NCI-H2227 treated with DMSO at 0.1 percent for 48 hours (cell line): ENCODE results near the gene NUDT21.
A peak's percentile ranks its signal among the peaks of the same experiment; 100 is the strongest.

ENCODE experiments used
- DNase-seq: peaks from one replicate; lab custom pipeline; 2025; lab: John Stamatoyannopoulos, UW

The NUDT21 gene

GRCh38 chr16:56462064-56462796 lies 11.1 kb upstream of the NUDT21 start:
- no peak for DNase-seq

- no peak for DNase-seq
These were observed 9.0 kb upstream of the NUDT21 start for GRCh38 chr16:56460101-56460500.

GRCh38 chr16:56457927-56458470 lies 6.9 kb upstream of the NUDT21 start:
- no peak for DNase-seq

DNA sequence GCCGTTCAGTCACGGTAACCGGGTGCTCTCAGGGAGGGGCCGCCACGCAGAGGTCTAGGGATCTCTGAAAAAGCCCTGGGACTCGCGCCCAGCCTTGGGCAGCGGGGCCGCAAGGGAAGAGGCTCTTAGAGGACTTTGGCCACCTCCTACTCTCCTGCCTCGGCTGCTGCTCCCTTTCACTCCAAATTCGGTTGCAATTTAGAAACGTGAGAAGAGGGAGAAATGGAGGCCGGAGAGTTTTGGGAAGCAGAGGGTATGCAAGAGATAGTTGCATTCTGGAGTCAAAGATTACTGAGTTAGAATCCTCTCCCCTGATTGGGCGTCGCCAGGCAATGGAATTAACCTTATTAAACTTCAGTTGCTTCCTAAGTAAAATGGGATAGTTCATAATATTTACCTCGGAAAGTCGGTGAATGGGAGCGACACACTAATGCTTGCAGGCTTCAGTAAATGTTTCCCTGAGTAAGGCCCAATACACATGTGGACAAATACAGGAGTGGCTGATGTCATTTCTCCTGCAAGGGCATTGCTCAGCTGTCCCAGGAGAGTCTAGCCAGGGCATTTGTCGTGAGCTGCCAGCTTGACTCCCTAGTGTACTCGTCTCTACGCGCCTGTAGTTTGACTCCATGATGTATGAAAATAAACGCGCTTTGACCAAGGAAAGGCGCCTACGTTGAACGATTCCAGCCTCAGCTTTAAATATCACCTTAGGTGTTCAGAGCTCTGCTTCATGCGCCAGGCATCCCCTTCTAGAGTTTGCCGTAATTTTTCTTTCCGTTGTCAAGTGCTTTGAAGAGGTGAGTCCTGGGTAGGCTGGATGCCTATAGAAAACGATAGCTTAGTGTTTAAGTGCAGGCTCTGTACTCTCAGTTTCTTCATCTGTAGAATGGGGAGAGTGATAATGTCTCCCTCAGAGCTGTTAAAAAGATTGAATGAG lies 889 bp upstream of the NUDT21 start:
- peak; percentile 6 for DNase-seq

DNA sequence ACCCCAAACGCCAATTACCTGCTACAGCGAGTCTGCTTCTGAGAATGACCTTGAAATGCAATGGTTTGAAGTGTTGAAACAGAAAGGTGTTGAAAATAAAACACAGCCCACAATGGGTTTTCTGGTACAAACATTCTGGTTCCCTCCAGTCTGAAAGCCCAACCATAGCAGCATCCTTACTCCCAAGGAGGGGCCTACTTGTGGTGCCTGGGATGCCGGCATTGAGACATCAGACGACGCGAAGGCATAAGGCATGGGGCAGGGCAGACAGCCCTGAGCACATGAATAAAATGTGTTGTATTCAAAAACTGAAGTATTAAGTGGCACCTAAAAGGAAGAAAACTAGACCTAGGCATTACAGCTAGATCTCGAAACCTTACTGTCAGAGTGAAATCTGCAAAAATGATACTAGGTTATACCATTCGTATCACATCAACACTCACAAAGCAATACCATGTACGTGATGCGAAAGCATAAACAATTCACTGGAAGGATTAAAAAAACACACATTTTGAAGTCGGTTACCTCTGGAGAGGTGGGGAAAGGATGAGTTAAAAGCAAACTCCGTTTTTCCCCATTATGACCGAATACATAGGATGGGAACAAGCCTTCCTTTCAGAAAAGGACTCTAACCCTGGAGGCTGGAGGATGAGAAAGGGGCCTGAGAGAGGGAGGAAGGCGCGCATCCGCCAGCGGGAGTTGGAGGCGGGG lies 702 bp downstream of the NUDT21 start:
- DNase-seq = no peak

- no peak for DNase-seq
These were observed 3.1 kb downstream of the NUDT21 start for GRCh38 chr16:56448005-56448404.

DNA sequence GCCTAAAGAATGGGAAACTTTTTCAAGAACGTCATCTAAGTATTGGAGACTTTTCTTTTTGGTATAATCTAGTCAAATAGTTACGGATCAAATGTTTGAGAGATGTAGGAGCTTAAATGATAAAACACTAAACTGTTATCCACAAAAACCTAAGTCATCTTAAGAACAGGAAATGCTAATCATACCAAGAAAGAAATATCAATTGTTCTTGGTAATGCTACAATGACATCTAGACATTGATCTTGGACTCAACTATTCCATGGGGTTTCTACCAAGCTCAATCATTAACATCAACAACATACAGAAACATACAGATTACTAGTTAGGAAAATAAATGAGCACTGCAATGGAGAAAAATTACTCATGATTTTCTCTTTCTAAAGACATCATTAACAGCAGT lies 3.8 kb downstream of the NUDT21 start:
- no peak for DNase-seq

- DNase-seq = no peak
These were observed 13.1 kb downstream of the NUDT21 start for GRCh38 chr16:56438038-56438437.

DNA sequence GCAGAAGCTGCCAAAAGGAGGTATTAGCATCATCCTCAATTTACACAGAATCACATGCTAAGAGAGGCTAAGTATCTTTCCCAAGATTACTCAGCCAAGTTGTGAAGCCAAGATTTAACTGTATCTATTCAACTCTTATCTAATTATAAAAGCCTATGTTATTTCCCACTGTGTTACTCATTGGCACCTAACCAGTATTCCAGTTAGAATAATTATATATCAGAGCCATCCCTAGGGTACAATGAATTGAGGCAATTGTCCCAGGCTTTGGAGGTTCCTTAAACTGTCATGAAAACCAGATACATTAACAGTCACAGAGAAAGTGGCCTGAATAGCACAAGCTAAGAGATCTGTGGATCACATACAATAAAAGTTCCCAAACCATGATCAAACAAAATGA lies 14.9 kb downstream of the NUDT21 start:
- no peak for DNase-seq

DNA sequence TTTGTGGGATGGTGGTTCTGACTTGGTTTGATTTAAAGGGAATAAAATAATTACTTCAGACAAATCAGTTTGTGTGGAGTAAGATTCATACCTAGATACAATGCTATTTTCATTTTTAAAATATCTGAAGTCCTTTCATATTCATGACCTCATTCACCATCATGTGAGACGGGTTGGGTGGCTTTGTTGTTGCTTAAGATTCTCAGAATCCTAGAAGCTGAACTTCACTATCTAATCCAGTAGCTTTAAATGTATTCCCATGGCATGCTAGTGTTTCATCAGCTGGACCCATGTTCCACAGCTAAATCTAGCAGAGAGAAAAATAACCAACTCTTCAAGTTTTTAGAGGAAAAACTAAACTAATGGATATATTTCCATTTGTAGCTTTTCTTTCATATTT lies 23.0 kb downstream of the NUDT21 start:
- DNase-seq = no peak

DNA sequence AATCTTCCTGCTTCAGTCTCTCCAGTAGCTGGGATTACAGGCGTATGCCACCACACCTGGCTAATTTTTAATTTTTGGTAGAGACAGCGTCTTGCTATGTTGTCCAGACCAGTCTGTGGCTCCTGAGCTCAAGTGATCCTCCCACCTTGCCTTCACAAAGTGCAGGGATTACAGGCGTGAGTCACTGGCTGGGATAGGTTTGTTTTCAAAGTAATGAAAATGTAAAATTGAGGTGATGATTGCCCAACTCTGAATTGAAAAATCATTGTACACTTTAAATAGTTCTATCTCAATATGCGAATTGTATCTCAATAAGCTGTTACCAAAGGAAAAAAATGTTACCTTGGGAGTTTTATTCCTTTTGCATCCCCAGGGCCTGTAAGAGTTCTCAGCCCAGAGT lies 24.5 kb downstream of the NUDT21 start:
- no peak for DNase-seq

GRCh38 chr16:56425439-56425832 lies 25.7 kb downstream of the NUDT21 start, which contains the start of gene AMFR:
Gene AMFR, minus strand, starts transcription at chr16:56425545. Its CDS starts 218 bp downstream, at chr16:56425327.
- DNase-seq = peak; percentile 21

- no peak for DNase-seq
These were observed 26.2 kb downstream of the NUDT21 start for GRCh38 chr16:56424791-56425438.

DNA sequence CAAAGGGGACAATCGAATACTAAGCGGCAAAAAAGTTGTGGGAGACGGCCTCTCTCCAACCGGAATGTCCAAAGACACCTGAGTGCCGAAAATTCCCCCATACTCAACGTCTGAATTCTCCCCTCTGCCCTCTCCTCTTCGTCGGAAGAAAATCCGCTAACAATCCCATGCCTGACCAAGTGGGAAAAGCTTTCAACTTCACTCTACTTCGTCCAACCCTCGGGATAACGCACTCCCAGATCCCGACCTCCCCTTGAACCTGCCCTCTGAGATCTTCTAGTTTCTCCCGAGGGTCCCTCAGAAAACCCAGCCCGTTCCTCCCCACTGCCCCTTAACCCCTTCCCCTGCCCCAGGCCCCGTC lies 26.7 kb downstream of the NUDT21 start:
- DNase-seq = no peak

DNA sequence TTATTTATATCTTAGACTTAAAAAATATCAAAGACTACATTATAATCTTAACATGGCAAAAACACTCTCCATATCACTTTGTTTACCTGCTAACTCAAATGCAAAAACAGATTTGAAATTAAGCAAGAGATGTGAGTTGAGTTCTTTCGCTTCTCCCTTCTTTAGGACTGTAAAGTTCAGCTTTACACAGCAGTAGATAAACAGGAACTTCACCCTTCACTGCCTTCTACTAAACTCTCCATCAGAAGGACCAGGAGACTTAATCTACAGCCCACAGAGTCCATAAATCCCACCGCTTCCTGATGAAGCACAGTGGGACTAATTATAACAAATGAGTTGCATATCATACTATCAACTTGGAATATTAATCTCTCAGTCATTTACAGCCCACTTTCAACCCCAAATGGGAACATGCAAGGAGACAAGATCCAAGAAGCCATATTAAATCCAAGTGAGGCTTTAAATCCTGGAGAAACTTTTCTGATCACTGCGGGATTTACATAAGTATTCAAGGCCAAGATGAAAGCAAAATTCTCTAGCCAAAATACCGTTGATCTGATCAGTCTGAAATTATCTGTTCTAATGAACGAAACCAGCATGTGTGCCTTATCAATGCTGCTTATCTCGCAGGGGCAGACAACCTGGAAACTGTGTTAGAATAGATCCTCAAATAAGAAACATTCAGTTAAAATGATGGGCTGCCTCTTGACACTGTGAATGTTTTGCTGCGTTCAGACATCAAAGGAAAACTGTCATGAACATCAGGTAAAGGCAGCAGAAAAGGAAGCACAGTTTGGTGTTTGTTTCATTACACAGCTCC lies 27.3 kb downstream of the NUDT21 start:
- DNase-seq = no peak

GRCh38 chr16:56422896-56423441 lies 28.2 kb downstream of the NUDT21 start:
- DNase-seq = no peak

DNA sequence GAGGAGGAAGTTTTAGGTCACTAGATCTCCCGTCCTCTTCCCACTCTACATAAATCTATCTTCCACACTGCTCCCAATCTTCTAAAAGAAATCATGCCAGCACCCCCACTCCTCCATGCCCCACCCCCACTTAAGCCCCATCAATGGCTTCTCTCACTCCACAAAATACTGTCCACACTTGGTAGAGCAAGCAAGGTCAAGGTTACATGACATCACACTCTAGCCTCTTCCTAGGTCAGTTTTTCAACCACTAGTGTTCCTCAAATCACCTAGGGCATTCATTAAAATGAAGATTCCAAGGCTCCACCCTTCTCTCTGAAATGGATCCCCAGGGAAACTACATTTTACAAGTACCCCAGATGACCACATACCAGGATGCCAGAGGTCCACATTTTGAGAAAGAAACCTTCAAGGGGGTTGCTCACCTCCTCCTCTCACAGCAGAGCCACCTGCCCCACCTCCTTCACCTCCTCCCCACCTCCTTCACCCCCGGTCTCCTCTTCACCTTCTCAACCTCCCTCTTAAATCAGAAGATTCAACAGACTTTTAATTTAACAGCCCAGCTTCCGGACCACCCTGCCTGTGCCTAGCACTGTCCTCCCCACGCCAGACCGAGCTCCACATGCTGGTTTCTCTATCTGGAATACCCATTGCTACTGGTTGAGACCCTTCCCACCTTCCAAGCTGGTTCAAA lies 29.0 kb downstream of the NUDT21 start:
- DNase-seq = no peak

DNA sequence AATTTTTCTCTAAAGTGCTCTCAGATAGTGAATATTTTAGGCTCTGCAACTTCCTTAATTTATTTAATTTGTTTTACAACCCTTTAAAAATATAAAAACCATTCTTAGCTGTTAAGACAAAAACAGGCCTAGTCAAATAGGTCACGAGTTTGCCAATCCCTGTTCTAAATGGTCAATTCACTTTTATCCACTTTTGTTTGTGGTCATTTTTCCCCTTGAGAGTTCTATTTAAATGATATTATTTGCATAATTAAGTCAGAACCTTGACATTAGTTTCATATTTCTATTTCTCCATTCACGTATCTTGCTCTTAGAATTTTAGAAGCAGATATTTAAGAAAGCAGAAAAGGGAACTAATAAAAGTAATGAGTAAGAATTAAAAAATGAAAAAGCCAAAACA lies 29.8 kb downstream of the NUDT21 start:
- DNase-seq = no peak

- no peak for DNase-seq
These were observed 30.5 kb downstream of the NUDT21 start for GRCh38 chr16:56420613-56421012.
